IPS DF 19.7 (cell line): ENCODE measurements around the gene THSD7B.
"Not testable (repeated sequence)": the region's sequence is repeated elsewhere in the genome, so short reads cannot be mapped to it uniquely, and the experiment has no call there.

Source experiments
- DNase-seq: peaks from one replicate; pipeline ENCODE4 v3.0.0-alpha.2; 2013; ENCODE audit warnings: low read depth, low spot score

Gene THSD7B

DNA sequence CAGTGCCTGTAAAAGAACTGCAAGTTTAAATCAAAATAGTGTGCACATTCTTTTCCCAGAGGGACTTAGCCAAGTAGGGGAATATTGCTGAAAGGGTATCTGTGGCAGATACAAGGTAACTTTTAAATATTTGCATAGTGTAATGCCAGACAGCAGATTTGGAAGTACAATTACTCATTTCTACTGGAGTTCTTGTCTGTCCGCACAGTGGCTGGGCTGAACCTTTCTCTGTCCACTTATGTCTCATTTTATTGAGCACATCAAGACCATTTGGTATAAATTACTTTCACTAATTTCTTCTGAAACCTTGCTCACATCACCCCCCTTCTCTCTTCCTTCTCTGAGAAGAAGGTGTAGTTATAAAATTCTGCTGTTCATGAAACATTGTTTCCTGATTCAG, 271.3 kb downstream of the THSD7B start:
- DNase-seq, result no peak

DNA sequence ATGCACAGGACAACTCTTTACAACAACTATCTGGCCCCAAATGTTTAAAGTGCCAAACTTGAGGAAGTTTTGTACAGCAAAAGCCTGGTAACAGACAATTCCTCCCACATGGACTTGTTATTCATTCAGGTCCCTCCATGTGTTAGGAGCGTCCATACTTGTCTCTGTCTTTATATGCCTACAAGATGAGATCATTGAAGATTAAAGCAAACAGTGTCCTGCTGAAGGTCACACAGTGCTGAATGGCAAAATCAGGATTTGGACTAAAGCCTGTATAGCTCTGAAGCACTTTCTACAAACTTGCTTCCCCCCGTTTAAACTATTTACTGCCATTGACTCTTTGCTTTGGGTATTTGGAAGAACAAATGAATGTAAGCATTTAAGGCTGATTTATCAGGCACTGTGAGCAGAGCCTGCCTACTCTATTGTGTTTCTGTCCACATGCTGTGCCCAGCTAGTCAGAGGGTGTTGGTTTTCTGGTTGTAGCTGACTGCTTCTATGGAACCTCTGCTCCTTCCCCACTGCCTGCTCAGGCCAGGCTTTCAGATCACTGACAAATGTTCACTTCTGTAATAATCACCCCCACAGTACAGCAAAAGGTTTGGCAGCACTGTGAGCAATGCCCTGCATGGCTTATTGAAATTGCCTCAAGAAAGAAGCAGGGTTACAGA, 274.3 kb downstream of the THSD7B start:
- no peak for DNase-seq

DNA sequence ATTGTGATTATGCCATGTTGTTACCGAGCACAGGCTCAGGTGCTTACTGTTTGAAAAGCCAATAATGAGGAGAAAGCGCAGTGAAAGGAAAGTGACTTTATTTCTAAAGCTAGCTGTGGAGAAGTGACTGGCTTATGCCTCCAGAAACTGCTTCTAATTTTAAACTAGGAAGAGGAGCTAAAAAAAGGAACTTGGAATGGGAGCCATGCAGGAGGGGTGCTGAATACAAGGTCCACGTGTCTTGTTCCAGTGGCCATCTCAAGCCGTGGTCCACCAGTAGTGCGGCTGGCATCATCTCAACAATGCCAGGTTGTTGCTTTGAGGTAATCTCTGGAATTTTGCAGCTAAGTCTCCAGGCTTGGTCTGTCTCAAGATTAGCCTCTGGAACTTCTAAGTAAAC, 282.0 kb downstream of the THSD7B start:
- DNase-seq, result no peak

DNA sequence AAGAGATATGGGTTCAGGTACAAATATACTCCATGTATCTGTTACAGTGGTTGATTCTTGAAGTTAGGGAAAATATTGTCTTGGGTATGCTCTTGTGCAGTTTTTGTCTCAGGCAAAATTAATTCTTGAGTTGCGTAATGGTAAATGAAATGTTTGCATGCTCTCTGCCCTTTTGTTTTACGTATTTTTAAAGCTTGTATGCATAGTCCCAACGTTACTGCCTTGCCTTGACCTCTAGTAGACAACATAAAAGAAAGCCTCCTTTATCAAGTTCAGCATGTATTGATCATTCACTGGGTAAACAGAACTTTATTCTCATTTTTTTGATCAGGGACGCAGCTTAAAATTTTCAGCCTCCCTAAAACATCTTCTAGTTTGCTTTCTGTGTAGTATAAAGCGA, 283.1 kb downstream of the THSD7B start:
- DNase-seq, result no peak

DNA sequence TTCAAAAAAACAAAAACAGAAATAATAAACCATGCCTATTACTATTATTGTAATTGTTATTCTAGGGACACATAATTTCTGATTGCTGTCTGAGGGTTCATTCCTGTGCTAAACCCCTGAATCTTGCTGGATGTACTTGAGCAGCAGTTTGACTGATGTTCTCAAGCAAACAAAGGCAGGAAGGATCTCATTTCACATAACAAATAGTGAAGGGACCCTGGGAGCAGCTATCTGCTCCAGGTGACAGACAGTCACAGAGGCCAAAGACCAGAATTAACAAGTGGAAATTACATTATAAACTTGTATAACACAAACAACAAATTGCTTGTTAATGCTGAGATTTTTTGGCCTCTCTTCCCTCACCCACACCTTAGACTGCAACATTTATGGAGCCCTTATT, 284.2 kb downstream of the THSD7B start:
- no peak for DNase-seq

DNA sequence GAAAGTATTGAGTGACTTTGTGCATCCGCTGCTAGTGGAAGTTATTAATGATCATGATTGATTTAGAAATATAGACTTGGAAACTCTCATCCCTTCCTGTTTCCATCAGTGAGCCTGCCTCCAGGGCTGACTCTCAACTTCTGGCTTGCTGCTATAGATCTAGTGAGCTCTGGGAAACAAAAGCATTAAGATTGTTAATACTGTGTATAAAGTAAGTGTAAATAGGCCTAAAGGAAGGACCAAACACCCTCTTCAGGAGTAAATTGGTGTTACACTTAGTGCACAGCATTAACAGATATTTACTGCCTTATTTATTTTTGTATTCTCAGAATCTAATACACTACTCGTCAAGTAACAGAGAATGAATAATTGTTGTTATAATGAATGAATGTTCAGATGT, 285.6 kb downstream of the THSD7B start:
- no peak for DNase-seq

DNA sequence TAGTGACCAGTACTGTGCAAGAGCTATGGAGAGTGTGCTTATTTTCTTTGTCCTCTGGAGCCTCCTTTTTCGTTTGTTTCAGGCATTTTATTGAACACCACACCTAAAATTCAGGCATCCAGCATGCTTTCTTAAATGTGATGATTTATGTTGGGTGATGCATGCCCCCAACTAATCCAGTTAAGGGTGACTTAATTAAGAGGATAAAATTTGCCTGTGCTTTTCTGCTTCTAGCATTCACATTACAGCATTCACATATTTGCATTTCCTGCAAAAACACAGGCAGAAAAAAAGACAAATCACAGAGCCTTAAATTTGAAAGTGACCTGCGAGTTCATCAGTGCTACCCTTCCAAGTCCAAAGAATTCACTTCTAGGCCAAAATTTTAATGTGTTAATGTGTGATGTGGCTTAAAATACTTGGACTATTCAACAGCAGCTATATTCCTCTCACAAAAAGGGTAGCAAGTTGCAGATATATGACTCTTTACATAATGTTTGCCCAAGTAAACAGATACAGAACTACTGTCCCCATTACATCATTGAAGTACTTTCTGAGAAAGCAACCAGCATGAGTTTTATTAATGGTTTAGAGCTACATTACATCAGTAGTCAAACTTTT, 286.5 kb downstream of the THSD7B start:
- no peak for DNase-seq

DNA sequence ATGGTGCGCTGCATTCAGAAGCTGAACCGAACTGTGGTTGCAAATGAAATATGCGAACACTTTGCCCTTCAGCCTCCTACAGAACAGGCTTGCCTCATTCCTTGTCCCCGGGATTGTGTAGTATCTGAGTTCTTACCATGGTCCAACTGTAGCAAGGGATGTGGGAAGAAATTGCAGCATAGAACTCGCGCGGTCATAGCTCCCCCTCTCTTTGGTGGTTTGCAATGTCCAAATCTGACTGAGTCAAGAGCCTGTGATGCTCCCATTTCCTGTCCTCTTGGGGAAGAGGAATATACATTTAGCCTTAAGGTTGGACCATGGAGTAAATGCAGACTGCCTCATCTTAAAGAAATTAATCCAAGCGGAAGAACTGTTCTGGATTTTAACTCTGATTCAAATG, 291.4 kb downstream of the THSD7B start:
- DNase-seq, result no peak

DNA sequence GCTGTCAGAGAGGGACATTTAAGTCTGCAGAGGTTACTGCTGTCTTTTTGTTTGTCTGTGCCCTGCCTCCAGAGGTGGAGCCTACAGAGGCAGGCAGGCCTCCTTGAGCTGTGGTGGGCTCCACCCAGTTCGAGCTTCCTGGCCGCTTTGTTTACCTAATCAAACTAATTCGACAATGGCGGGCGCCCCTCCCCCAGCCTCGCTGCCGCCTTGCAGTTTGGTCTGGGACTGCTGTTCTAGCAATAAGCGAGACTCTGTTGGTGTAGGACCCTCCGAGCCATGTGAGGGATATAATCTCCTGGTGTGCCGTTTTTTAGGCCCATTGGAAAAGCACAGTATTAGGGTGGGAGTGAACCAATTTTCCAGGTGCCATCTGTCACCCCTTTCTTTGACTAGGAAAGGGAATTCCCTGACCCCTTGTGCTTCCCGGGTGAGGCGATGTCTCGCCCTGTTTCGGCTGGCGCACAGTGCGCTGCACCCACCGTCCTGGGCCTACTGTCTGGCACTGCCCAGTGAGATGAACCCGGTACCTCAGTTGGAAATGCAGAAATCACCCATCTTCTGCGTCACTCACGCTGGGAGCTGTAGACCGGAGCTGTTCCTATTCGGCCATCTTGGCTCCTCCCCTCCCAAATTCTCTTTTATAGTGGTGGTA, 310.9 kb downstream of the THSD7B start:
- DNase-seq, result not testable (repeated sequence)

DNA sequence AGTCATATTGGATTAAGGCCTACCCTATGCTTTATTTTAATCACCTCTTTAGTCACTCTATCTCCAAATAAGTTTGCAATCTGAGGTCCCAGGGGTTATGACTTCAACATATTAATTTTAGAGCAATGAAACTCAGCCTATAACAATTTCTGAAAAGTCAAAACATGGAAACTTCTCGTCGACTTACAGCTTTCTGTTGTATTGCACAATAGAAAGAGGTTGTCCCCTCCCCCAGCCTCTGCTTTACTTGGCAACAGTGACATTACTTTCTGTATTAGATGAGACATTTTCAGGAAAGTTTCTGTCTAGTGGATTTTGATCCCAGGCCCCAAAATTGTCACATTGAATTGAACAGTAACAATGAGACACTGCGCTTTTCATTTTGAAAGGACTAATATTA, 326.4 kb downstream of the THSD7B start:
- DNase-seq, result no peak

DNA sequence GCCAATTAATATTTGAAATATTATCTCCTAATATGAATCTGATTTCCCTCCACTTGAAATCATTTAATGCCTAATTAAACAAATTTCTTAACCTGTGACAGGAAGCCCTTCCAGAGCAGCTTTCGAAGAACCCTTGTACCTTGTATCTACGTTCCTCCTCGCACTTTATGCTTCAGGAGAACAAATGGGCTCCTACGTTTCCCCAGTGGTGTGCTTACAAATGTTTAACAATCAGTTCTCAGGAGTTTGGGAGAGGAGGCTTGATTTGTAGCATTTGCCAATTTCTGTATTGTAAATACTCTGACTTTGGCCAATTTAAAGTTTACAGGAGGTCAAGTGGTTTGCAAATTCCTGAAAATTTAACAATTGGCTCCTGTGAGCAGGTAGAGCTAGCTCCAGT, 327.8 kb downstream of the THSD7B start:
- no peak for DNase-seq

DNA sequence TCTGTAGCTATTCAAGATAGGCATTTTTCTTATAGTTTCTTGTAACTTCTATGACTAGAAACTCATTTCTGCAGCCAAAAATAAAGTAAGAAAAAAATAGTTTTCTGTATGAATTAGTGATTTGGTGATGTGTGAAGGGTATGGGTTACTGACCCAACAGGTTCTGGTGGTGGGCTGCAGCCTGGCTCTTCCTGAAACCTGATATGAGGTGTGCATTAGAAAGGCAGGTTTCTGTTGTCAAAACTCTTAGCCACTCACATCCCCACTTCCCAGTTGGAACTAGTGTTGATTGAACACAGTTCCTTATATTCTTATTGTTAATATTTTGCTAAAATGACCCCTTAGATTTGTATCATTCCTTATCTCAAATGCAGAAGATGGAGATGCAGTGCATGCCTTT, 330.8 kb downstream of the THSD7B start:
- DNase-seq, result no peak

DNA sequence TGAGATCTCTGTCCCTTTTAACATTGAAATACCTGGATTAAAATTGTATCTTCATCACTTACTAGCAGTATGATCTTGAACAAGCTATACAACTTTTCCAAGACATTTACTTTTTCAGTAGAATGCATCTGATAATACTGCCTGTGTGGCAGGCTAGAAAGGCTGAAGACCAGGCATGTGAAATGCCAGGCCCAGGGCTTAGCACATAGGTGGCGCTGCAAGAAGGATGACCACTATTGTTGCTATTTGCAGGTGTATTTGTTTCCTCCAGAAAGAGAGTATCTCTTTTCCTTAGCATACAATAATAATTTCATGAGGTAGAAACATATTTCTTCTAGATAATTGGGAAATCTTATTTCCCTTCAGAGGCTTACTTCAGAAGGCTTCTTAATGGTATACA, 331.3 kb downstream of the THSD7B start:
- DNase-seq, result no peak

DNA sequence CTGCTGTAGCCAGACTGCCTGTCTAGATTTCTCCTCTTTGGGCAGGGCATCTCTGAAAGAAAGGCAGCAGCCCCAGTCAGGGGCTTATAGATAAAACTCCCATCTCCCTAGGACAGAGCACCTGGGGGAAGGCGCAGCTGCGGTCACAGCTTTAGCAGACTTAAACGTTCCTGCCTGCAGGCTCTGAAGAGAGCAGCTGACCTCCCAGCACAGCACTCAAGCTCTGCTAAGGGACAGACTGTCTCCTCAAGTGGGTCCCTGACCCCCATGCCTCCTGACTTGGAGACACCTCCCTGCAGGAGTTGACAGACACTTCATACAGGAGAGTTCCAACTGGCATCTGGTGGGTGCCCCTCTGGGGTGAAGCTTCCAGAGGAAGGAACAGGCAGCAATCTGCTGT, 336.5 kb downstream of the THSD7B start:
- DNase-seq, result not testable (repeated sequence)

DNA sequence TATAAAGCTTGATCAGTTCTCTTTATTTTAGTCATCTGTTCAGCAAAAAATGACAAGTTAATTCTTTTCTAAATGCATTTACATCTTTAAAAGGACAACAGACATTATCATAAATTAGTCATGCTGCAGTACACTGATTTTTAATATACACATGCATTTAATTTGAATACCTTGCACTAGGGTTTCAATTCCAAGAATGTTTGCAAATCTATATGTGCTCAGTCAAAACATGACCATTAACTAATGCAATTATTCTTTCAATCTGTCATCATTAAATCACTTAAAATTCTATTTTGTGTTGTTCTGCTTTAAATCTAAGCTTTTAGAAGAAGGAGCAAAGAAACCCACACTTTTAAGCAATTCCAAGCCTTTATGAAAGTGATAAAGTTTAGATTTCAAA, 342.6 kb downstream of the THSD7B start:
- DNase-seq, result no peak

DNA sequence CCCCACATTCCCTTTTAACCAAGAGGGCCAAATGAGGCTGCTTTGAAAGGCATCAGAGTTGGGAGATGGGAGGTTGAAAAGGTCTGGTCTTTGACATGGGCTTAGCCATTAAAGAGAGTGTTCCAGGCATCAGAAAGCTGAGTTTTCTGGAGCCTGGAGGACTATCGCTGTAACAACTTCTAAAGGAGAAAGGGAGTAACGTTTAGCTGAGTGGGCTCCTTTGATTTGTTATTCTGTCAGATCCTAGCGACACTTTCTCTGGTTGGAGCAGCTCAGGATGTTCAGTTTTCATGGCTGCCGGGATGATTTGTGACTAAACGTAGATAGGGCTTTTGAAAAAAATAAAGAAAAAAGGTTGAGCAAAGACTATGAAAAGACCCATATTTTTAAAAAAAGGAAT, 346.6 kb downstream of the THSD7B start:
- DNase-seq, result no peak

DNA sequence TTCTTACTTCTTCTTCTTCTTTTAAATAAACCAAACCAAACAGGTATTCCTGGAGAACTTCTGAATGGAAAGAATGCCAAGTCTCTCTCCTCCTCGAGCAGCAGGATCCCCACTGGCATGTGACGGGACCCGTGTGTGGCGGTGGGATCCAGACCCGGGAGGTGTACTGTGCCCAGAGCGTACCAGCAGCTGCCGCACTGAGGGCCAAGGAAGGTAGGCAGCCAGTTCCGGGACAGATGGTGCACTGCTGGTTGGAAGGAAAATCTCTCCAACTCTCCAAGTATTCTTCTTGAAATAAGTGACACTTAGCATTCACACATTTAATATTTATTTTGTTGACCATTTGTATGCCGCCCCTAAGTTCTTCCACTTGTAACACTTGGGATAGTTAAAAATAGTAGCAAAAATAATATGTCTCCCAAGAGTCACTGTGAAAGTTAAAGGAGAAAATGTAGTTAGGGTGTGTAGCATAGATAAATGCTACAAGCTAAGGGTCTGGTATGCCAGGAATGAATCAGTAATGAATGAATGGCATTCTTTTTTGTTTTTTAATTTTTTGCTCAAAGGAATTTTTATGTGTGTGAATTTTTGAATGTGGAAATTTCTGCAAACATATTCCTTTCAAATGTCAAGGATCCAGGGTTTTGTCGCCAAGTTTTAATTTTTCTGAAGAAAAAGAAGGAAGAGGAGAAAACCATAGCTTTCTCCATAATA, 349.9 kb downstream of the THSD7B start:
- no peak for DNase-seq

DNA sequence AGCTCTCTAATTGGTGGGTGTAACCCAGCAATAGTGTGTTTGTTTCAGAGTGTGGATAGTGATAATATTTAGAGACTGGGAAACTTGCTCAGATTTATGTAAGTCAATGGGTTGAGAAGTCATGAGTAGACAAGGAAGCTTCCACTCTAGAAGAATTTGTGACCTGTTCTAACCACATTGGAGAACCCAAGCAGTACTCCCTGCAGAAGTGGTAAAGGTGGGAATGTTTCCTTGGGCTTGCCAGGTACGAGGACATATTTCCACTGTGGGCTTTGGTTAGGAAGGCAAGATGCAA, 350.4 kb downstream of the THSD7B start:
- DNase-seq, result no peak

DNA sequence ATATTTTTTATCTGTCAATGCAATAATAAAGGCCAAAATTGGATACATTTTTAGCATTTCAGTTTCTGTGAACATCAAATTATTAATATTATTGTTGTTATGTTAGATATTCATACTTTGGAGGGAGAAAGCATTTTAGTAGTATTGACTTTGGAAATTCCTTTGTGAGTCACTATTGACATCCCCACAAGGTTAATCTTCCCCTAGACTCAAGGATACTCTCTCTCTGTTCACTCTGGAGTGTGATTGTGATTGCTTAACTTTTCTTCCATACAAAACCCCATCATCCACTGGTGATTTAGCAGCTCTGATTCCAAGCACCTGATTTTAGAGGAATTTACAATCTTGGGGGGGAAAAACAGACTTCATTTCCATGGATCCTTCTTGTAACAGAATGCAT, 352.0 kb downstream of the THSD7B start:
- DNase-seq, result no peak

DNA sequence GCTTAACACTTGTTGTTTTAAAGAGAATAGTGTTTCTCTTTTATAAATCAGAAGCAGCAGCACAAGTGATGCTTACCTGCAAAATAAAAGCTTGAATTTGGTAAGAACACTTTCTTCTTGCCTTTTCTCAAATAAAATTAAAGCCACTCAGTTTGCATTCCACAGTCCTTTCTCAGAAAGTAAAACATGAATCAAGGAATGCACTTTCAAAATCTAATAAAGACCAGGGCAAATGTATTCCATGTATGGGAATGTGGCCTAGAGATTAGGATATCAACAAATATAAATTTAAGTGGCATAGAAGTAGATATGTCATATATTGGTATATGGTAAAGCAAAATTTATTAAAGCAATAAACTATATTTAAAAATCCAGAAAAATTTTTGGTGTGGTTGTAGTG, 352.8 kb downstream of the THSD7B start:
- no peak for DNase-seq

DNA sequence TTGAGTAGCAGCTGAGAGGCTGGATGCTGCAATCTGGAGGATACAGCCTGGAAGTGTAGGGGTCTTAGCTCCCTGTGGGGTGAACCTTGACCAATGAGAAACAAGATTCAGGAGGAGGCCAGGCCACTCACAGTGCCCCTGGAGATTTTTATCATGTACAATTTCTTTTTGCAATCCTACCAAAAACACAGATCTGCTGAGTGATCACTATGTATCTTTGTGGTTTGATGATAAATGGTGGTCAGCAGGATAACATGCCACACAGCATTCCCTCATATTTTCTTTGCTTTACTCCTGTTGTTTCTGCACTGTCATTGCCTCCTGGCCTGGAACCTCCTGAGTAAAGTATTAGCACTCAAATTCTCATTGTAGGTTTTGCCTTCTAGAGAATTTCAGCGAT, 357.9 kb downstream of the THSD7B start:
- no peak for DNase-seq

DNA sequence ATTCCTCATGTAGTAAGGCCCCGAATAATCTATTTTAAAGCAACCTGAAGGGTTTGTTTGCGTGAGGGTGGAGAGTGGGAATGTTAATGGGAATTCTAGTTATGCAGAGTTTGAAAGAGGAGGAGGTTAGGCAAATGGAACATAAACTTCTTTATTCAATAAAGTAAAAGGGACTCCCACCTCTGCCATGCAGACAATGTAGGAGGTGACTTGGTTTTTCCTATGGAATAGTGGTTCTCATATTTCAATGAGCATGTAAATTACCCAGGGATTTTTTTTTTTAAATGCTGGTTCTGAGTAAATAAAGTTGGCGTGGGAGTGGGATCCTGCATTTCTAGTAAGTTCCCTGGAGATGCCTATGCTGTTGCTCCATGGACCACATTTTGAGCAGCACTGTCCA, 367.9 kb downstream of the THSD7B start:
- DNase-seq, result no peak

DNA sequence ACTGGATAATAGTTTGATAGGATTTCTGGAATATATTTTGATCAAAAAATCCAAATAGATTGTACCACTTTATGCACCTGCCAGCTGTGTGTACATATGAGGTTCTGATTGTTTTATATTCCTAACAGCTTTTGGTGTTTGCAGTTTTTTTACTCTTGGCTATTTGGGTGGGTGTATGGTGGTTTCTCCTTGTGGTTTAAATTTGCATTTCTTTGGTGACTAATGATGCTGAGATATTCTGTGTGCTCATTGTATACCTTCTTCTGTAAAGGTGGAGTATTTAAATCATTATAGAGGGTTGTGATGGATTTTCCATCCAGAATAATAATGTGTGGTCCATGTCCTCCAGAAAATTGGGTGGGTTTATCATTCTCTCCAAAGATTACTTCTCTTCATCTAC, 372.9 kb downstream of the THSD7B start:
- DNase-seq, result no peak
